Measurements from ENCODE around the gene KIAA2012.
"Not testable (repeated sequence)": the region's sequence is repeated elsewhere in the genome, so short reads cannot be mapped to it uniquely, and the experiment has no call there.

The KIAA2012 gene

GRCh38 chr2:202114291-202114690 is 41.2 kb downstream of the KIAA2012 start:
- no peak for DNase-seq (ENCODE audit: low read depth in 1 of 2, low spot score in 1 of 2)

GRCh38 chr2:202114795-202115194 is 41.7 kb downstream of the KIAA2012 start:
- no peak for DNase-seq (ENCODE audit: low read depth in 1 of 2, low spot score in 1 of 2)

GRCh38 chr2:202115479-202115971 is 42.5 kb downstream of the KIAA2012 start:
- no peak for DNase-seq (ENCODE audit: low read depth in 1 of 2, low spot score in 1 of 2)

- no peak for DNase-seq (ENCODE audit: low read depth in 1 of 2, low spot score in 1 of 2)
Observed at GRCh38 chr2:202116691-202117090, 43.6 kb downstream of the KIAA2012 start.

- no peak for DNase-seq (ENCODE audit: low read depth in 1 of 2, low spot score in 1 of 2)
Observed at GRCh38 chr2:202118168-202118567, 45.1 kb downstream of the KIAA2012 start.

- DNase-seq (ENCODE audit: low read depth in 1 of 2, low spot score in 1 of 2) = no peak
Observed at GRCh38 chr2:202120828-202121227, 47.8 kb downstream of the KIAA2012 start.

GRCh38 chr2:202121532-202122162 is 48.6 kb downstream of the KIAA2012 start:
- no peak for DNase-seq (ENCODE audit: low read depth in 1 of 2, low spot score in 1 of 2)

GRCh38 chr2:202122163-202122540 is 49.1 kb downstream of the KIAA2012 start:
- DNase-seq (ENCODE audit: low read depth in 1 of 2, low spot score in 1 of 2) = no peak

GRCh38 chr2:202122980-202123720 is 50.1 kb downstream of the KIAA2012 start:
- no peak for DNase-seq (ENCODE audit: low read depth in 1 of 2, low spot score in 1 of 2)

- DNase-seq (ENCODE audit: low read depth in 1 of 2, low spot score in 1 of 2) = no peak
Observed at GRCh38 chr2:202124286-202124685, 51.2 kb downstream of the KIAA2012 start.

- DNase-seq (ENCODE audit: low read depth in 1 of 2, low spot score in 1 of 2) = no peak
Observed at GRCh38 chr2:202127687-202128331, 54.8 kb downstream of the KIAA2012 start.

GRCh38 chr2:202129841-202130240 is 56.8 kb downstream of the KIAA2012 start:
- DNase-seq (ENCODE audit: low read depth in 1 of 2, low spot score in 1 of 2) = no peak

GRCh38 chr2:202133200-202133908 is 60.3 kb downstream of the KIAA2012 start:
- no peak for DNase-seq (ENCODE audit: low read depth in 1 of 2, low spot score in 1 of 2)

- no peak for DNase-seq (ENCODE audit: low read depth in 1 of 2, low spot score in 1 of 2)
Observed at GRCh38 chr2:202133909-202134265, 60.8 kb downstream of the KIAA2012 start.

- DNase-seq (ENCODE audit: low read depth in 1 of 2, low spot score in 1 of 2) = no peak
Observed at GRCh38 chr2:202135091-202135874, 62.2 kb downstream of the KIAA2012 start.

GRCh38 chr2:202136039-202136438 is 63.0 kb downstream of the KIAA2012 start:
- DNase-seq (ENCODE audit: low read depth in 1 of 2, low spot score in 1 of 2) = not testable (repeated sequence)

- DNase-seq (ENCODE audit: low read depth in 1 of 2, low spot score in 1 of 2) = no peak
Observed at GRCh38 chr2:202136526-202136925, 63.5 kb downstream of the KIAA2012 start.

GRCh38 chr2:202140522-202141252 is 67.6 kb downstream of the KIAA2012 start:
- no peak for DNase-seq (ENCODE audit: low read depth in 1 of 2, low spot score in 1 of 2)

- DNase-seq (ENCODE audit: low read depth in 1 of 2, low spot score in 1 of 2) = no peak
Observed at GRCh38 chr2:202141329-202141947, 68.4 kb downstream of the KIAA2012 start.

GRCh38 chr2:202142540-202142939 is 69.5 kb downstream of the KIAA2012 start:
- DNase-seq (ENCODE audit: low read depth in 1 of 2, low spot score in 1 of 2) = no peak

All from activated CD4-positive, alpha-beta T cell treated with anti-CD3 and anti-CD28 coated beads, Interleukin-2, amount 50 U/mL, for 24 hours (primary cell).